Hepatocyte (in vitro differentiated cells): ENCODE data around the gene MCF2L2. TPM values are rescaled to one million over a fixed set of nuclear protein-coding genes. Genes with fewer than 3 reads are reported as not detected.
A peak's percentile ranks its signal among the peaks of the same experiment; 100 is the strongest.

ENCODE experiments used
- DNase-seq: peaks from one replicate; pipeline ENCODE4 v3.0.0-alpha.2; 2016; ENCODE audit warnings: low spot score
- H2AFZ ChIP-seq: fragments of 200-600 bp; sonication (generic); 2 replicates; pipeline ENCODE4 v1.6.0; 2016; ENCODE audit warnings: antibody characterized with exemption, mild to moderate bottlenecking
- H3K27ac ChIP-seq: fragments of 200-600 bp; sonication (generic); 2 replicates; pipeline ENCODE4 v1.5.1; 2016; ENCODE audit warnings: mild to moderate bottlenecking
- H3K27me3 ChIP-seq: fragments of 200-600 bp; sonication (generic); 2 replicates; pipeline ENCODE4 v1.6.1; 2016
- H3K36me3 ChIP-seq: fragments of 200-600 bp; sonication (generic); replicated peaks from 2 replicates; pipeline ENCODE4 v1.5.1; 2016; ENCODE audit warnings: low read depth; ENCODE audit not compliant: insufficient read depth
- H3K4me1 ChIP-seq: fragments of 200-600 bp; sonication (generic); 2 replicates; pipeline ENCODE4 v1.5.1; 2016; ENCODE audit warnings: mild to moderate bottlenecking, moderate library complexity; ENCODE audit not compliant: insufficient read depth
- H3K4me2 ChIP-seq: fragments of 200-600 bp; sonication (generic); 2 replicates; pipeline ENCODE4 v1.6.0; 2016
- H3K4me3 ChIP-seq: fragments of 200-600 bp; sonication (generic); 2 replicates; pipeline ENCODE4 v1.5.1; 2016; ENCODE audit warnings: mild to moderate bottlenecking
- H3K79me2 ChIP-seq: fragments of 200-600 bp; sonication (generic); 2 replicates; pipeline ENCODE4 v1.6.0; 2017; ENCODE audit warnings: mild to moderate bottlenecking
- H3K9me2 ChIP-seq: fragments of 200-600 bp; sonication (generic); replicated peaks from 2 replicates; pipeline ENCODE4 v1.6.0; 2017; ENCODE audit warnings: mild to moderate bottlenecking; ENCODE audit not compliant: insufficient read depth
- H3K9me3 ChIP-seq: fragments of 200-600 bp; sonication (generic); 2 replicates; pipeline ENCODE4 v1.5.1; 2016; ENCODE audit warnings: low read depth, mild to moderate bottlenecking
- H4K20me1 ChIP-seq: fragments of 200-600 bp; sonication (generic); 2 replicates; pipeline ENCODE4 v1.6.0; 2016; ENCODE audit warnings: mild to moderate bottlenecking; ENCODE audit not compliant: insufficient read depth, poor library complexity, severe bottlenecking
- EZH2 ChIP-seq: fragments of 200-600 bp; sonication (generic); IDR thresholded peaks from 2 replicates; pipeline ENCODE4 v1.6.1; 2016; ENCODE audit warnings: antibody characterized with exemption, mild to moderate bottlenecking, borderline replicate concordance
- EZH2phosphoT487 ChIP-seq: fragments of 200-600 bp; sonication (generic); IDR thresholded peaks from one replicate; pipeline ENCODE4 v1.6.1; 2018; ENCODE audit warnings: antibody characterized with exemption, mild to moderate bottlenecking, low read depth, moderate library complexity; ENCODE audit not compliant: unreplicated experiment, severe bottlenecking
- WGBS: methylation state at CpG from one replicate; pipeline ENCODE4 v1.1.6; 2016; ENCODE audit warnings: low lambda C conversion rate; ENCODE audit errors: missing lambda C conversion rate; 5-methylcytosine and 5-hydroxymethylcytosine counted together
- polyA plus RNA-seq: library from polyadenylated mRNA; unstranded; fragments of >200 nt; fragmentation: Nextera tagmentation; extraction: Ambion mirVana; gene quantifications from 2 replicates; pipeline ENCODE4 v1.2.1, GENCODE V29; 2016
- total RNA-seq: library from RNA; depleted of rRNA; stranded (reverse); fragments of >200 nt; gene quantifications from 2 replicates; pipeline ENCODE4 v1.2.3, GENCODE V29; 2014
- TF ChIP-seq, protein P1 (sequence below): fragments of 200-600 bp; sonication (generic); IDR thresholded peaks from 2 replicates; pipeline ENCODE4 v1.5.1; 2016; ENCODE audit warnings: antibody characterized with exemption, mild to moderate bottlenecking; ENCODE audit not compliant: poor library complexity

The MCF2L2 gene
- total and polyA plus RNA-seq, 2 experiments from 2014 or later, result 0.17 to 0.63 TPM

DNA sequence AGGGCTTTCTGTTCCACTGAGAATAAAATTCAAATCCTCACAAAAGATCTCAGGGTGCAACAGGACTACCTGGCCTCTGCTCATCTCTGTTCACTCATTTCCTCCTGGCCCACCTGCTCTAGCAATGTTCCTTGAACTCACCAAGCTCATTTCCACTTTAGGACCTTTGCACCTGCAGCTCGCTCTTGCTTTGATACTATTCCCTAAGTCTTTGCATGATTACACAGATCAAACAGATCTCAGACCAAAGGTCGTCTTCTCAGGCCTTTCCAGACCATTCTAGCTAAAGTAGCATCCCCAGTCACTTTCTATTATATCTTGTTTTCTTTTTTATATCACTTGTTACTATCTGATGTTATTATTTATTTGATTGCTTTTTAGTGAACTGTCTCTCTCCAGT is 120.7 kb downstream of the MCF2L2 start:
- Histone ChIP-seq H3K79me2 (no peaks in the 10 kb centered on the region), H3K27ac (peak overlapping the region; percentile 83), H3K4me2 (peak overlapping the region; percentile 53), H3K4me1 (peaks cover 17% of the 10 kb centered on the region), H3K27me3 (no peaks in the 10 kb centered on the region), H3K9me3 (no peaks in the 10 kb centered on the region), H2AFZ (no peak overlapping the region), H3K4me3 (no peak overlapping the region), H3K36me3 (no peaks in the 10 kb centered on the region), H4K20me1 (no peaks in the 10 kb centered on the region), H3K9me2 (no peaks in the 10 kb centered on the region)
- peak; percentile 48 for DNase-seq
- TF ChIP-seq, protein P1, sequence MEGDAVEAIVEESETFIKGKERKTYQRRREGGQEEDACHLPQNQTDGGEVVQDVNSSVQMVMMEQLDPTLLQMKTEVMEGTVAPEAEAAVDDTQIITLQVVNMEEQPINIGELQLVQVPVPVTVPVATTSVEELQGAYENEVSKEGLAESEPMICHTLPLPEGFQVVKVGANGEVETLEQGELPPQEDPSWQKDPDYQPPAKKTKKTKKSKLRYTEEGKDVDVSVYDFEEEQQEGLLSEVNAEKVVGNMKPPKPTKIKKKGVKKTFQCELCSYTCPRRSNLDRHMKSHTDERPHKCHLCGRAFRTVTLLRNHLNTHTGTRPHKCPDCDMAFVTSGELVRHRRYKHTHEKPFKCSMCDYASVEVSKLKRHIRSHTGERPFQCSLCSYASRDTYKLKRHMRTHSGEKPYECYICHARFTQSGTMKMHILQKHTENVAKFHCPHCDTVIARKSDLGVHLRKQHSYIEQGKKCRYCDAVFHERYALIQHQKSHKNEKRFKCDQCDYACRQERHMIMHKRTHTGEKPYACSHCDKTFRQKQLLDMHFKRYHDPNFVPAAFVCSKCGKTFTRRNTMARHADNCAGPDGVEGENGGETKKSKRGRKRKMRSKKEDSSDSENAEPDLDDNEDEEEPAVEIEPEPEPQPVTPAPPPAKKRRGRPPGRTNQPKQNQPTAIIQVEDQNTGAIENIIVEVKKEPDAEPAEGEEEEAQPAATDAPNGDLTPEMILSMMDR, result no peak
- TF ChIP-seq EZH2phosphoT487 (no peak), EZH2 (no peak)
- WGBS, result 69% methylated on average over 2 of the region's 2 CpGs

DNA sequence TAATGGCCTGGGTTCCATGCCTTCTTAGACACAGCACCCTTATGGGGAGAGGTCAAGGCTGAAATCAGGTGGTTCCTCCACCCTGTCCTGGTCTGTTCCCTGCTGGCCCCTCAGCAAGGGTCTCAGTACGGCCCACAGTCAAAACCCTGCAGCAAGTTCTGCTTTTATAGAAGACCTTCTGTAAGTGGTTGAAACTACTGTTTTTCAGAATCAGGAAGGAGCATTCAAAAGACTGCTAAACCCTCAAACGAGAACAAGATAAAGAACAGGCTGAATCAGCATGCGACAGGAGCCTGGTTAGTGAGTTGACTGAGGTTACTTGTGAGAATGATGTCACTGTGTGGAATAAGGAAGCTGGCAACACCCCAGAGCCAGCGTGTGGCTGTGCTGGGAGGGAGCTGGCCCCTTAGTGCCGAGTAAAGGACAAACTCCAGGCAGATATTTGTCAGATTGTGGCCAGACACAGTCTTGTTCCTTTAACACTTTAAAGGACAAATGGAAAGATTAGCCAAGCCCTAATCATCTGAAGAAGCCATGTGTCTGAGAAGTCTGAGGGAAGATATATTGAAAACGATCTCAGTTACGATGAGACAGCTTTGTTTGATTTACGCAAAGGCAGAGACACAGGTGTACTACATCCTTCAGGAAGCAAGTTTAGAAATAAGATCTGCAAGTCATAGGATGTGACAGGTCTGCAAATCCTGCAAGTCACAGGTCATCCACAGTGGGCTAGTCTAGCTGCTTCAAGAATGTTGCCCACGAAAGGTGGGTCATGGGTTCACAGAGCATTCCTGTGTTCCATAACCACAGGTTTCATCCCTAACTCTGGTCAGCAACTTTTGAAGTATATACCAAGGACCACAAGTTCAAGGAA is 121.4 kb downstream of the MCF2L2 start:
- peak; percentile 87 for DNase-seq
- Histone ChIP-seq H2AFZ (no peak overlapping the region), H3K4me1 (peaks cover 17% of the 10 kb centered on the region), H3K9me3 (no peaks in the 10 kb centered on the region), H4K20me1 (no peaks in the 10 kb centered on the region), H3K27ac (peak overlapping the region; percentile 95), H3K36me3 (no peaks in the 10 kb centered on the region), H3K79me2 (no peaks in the 10 kb centered on the region), H3K27me3 (no peaks in the 10 kb centered on the region), H3K4me3 (no peak overlapping the region), H3K4me2 (peak overlapping the region; percentile 53), H3K9me2 (no peaks in the 10 kb centered on the region)
- 34% methylated on average over 9 of the region's 9 CpGs for WGBS
- no peak for TF ChIP-seq EZH2
- no peak for TF ChIP-seq EZH2phosphoT487
- TF ChIP-seq, protein P1, result no peak

DNA sequence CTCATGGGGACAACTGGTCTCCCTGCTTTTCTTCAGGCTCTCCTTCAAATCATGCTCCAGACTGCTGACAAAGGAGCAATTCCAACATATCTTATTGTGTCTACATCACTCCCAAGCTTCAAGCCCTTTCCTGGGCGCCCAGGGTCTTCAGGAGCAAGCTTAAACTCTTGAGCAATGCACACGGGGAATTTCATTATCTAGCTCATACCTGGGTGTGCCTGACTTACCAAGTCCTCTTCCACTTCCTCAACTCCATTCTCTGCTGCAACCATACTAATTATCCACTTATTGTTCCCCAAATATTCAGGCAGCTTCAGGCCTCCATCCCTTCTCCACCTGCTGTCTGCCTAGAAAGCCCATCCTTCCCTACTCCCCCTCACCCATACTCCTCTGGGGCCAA is 124.7 kb downstream of the MCF2L2 start:
- Histone ChIP-seq H4K20me1 (no peaks in the 10 kb centered on the region), H2AFZ (no peak overlapping the region), H3K27me3 (no peaks in the 10 kb centered on the region), H3K36me3 (no peaks in the 10 kb centered on the region), H3K27ac (peak overlapping the region; percentile 13), H3K4me1 (peaks cover 17% of the 10 kb centered on the region), H3K9me2 (no peaks in the 10 kb centered on the region), H3K79me2 (no peaks in the 10 kb centered on the region), H3K9me3 (no peaks in the 10 kb centered on the region), H3K4me2 (no peak overlapping the region), H3K4me3 (no peak overlapping the region)
- TF ChIP-seq, protein P1, result no peak
- no peak for TF ChIP-seq EZH2phosphoT487
- TF ChIP-seq EZH2, result no peak
- WGBS, result 80% methylated on average over 2 of the region's 2 CpGs
- no peak for DNase-seq
